KMS-11 (cell line): ENCODE data around the gene CCT8.
"Not testable (repeated sequence)": the region's sequence is repeated elsewhere in the genome, so short reads cannot be mapped to it uniquely, and the experiment has no call there.

Source experiments
- H2AFZ ChIP-seq: fragments of 200-600 bp; sonication (generic); 2 replicates; pipeline ENCODE4 v1.6.1; 2016; ENCODE audit warnings: antibody characterized with exemption, mixed run types, low read depth
- H3K27ac ChIP-seq: fragments of 200-600 bp; sonication (generic); 2 replicates; pipeline ENCODE4 v1.6.1; 2016; ENCODE audit warnings: mild to moderate bottlenecking, mixed run types
- H3K27me3 ChIP-seq: fragments of 200-600 bp; sonication (generic); 2 replicates; pipeline ENCODE4 v1.6.1; 2017; ENCODE audit warnings: mild to moderate bottlenecking, low read depth, mixed run types, moderate library complexity; ENCODE audit not compliant: insufficient read depth
- H3K36me3 ChIP-seq: fragments of 200-600 bp; sonication (generic); 2 replicates; pipeline ENCODE4 v1.6.1; 2017; ENCODE audit warnings: mild to moderate bottlenecking, mixed run types; ENCODE audit not compliant: insufficient read depth
- H3K4me1 ChIP-seq: fragments of 200-600 bp; sonication (generic); 2 replicates; pipeline ENCODE4 v1.6.1; 2016; ENCODE audit warnings: mild to moderate bottlenecking, low read depth, mixed run types; ENCODE audit not compliant: poor library complexity, severe bottlenecking
- H3K4me2 ChIP-seq: fragments of 200-600 bp; sonication (generic); 2 replicates; pipeline ENCODE4 v1.7.0; 2016; ENCODE audit warnings: mild to moderate bottlenecking, mixed run types
- H3K4me3 ChIP-seq: fragments of 200-600 bp; sonication (generic); IDR thresholded peaks from 2 replicates; pipeline ENCODE4 v1.6.1; 2017; ENCODE audit warnings: low read depth, low read length, mixed read lengths; ENCODE audit not compliant: insufficient read depth
- H3K79me2 ChIP-seq: fragments of 200-600 bp; sonication (generic); 2 replicates; pipeline ENCODE4 v1.6.1; 2016; ENCODE audit warnings: low read depth, mixed run types; ENCODE audit not compliant: insufficient read depth
- H3K9ac ChIP-seq: fragments of 200-600 bp; sonication (generic); 2 replicates; pipeline ENCODE4 v1.6.1; 2016; ENCODE audit warnings: mild to moderate bottlenecking, mixed run types
- H4K20me1 ChIP-seq: fragments of 200-600 bp; sonication (generic); 2 replicates; pipeline ENCODE4 v1.6.1; 2016; ENCODE audit warnings: mild to moderate bottlenecking, mixed run types; ENCODE audit not compliant: insufficient read depth
- TF ChIP-seq, protein P1 (sequence below): fragments of 200-600 bp; sonication (generic); conservative IDR thresholded peaks from 2 replicates; pipeline ENCODE4 v1.6.1; 2017; ENCODE audit warnings: low read depth, mild to moderate bottlenecking, antibody characterized with exemption, low read length, moderate library complexity, mixed read lengths

CCT8 gene

GRCh38 chr21:29017639-29018237 is 55.7 kb downstream of the CCT8 start:
- Histone ChIP-seq H4K20me1 (no peaks in the 10 kb centered on the region), H3K36me3 (no peaks in the 10 kb centered on the region), H3K27ac (no peak overlapping the region), H3K4me1 (peaks cover 14% of the 10 kb centered on the region), H3K9ac (no peak overlapping the region; the same call in 1 of the 2 replicates), H3K4me2 (peak overlapping the region; percentile 97), H3K79me2 (peaks cover 17% of the 10 kb centered on the region), H3K4me3 (no peak overlapping the region), H2AFZ (no peak overlapping the region), H3K27me3 (no peaks in the 10 kb centered on the region)
- TF ChIP-seq, protein P1, sequence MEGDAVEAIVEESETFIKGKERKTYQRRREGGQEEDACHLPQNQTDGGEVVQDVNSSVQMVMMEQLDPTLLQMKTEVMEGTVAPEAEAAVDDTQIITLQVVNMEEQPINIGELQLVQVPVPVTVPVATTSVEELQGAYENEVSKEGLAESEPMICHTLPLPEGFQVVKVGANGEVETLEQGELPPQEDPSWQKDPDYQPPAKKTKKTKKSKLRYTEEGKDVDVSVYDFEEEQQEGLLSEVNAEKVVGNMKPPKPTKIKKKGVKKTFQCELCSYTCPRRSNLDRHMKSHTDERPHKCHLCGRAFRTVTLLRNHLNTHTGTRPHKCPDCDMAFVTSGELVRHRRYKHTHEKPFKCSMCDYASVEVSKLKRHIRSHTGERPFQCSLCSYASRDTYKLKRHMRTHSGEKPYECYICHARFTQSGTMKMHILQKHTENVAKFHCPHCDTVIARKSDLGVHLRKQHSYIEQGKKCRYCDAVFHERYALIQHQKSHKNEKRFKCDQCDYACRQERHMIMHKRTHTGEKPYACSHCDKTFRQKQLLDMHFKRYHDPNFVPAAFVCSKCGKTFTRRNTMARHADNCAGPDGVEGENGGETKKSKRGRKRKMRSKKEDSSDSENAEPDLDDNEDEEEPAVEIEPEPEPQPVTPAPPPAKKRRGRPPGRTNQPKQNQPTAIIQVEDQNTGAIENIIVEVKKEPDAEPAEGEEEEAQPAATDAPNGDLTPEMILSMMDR: no peak

DNA sequence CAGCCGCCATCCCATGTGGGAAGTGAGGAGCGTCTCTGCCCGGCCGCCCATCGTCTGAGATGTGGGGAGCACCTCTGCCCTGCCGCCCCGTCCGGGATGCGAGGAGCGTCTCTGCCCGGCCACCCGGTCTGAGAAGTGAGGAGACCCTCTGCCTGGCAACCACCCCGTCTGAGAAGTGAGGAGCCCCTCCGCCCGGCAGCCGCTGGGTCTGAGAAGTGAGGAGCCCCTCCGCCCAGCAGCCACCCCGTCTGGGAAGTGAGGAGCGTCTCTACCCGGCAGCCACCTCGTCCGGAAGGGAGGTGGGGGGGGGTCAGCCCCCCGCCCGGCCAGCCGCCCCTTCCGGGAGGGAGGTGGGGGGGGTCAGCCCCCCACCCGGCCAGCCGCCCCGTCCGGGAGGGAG is 62.2 kb downstream of the CCT8 start:
- not testable (repeated sequence) for H2AFZ ChIP-seq, H3K4me3 ChIP-seq, H3K4me2 ChIP-seq, H3K27ac ChIP-seq, H3K36me3 ChIP-seq, H3K27me3 ChIP-seq, H3K79me2 ChIP-seq, H4K20me1 ChIP-seq, H3K4me1 ChIP-seq, H3K9ac ChIP-seq

DNA sequence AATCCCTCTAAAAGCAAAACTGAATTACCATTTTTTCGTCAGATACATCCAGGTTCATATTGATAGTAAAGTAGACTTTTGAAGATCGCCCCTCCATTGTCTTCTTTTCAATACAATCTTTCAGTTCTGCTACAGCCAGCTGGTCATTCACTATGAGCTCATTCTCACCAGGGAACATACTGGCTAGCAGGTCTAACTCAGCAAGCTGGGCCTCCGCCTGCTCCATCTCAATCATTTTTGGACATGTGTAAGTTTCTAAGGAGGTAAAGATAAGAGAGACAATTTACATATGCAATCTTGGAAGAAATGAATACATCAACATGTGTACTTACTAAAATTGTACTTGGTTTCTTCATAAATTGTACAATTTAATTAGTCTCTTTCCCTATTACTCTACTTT is 65.1 kb downstream of the CCT8 start:
- Histone ChIP-seq H3K4me2 (no peak overlapping the region), H3K4me1 (no peaks in the 10 kb centered on the region), H3K27ac (no peak overlapping the region), H4K20me1 (no peaks in the 10 kb centered on the region), H2AFZ (no peak overlapping the region), H3K27me3 (no peaks in the 10 kb centered on the region), H3K9ac (no peak overlapping the region), H3K36me3 (no peaks in the 10 kb centered on the region), H3K4me3 (no peak overlapping the region), H3K79me2 (no peaks in the 10 kb centered on the region)
- TF ChIP-seq, protein P1: no peak

DNA sequence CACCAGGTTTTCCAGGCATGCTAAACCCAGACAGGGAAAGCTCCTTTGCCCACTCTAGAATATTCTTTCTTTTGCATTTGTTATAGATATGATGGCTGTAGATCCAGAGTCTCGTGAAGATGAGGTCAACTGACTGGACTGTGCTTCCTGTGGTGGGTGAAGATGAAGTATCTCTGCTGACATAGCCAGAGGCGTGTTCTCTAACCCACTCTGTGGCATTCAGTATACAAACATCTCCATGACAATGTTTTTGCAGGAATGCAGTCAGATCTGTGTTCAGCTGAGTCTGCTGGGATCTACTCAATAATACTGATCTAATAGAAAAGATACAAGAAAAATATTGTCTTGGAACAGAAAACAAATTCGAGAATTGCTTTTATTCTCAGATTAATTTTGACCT is 65.6 kb downstream of the CCT8 start:
- no peak overlapping the region for H3K9ac ChIP-seq
- no peak overlapping the region for H3K4me2 ChIP-seq
- no peaks in the 10 kb centered on the region for H3K27me3 ChIP-seq
- H2AFZ ChIP-seq: no peak overlapping the region
- TF ChIP-seq, protein P1: no peak
- no peak overlapping the region for H3K27ac ChIP-seq
- H3K4me3 ChIP-seq: no peak overlapping the region
- H3K36me3 ChIP-seq: no peaks in the 10 kb centered on the region
- no peaks in the 10 kb centered on the region for H3K4me1 ChIP-seq
- H3K79me2 ChIP-seq: no peaks in the 10 kb centered on the region
- H4K20me1 ChIP-seq: no peaks in the 10 kb centered on the region

DNA sequence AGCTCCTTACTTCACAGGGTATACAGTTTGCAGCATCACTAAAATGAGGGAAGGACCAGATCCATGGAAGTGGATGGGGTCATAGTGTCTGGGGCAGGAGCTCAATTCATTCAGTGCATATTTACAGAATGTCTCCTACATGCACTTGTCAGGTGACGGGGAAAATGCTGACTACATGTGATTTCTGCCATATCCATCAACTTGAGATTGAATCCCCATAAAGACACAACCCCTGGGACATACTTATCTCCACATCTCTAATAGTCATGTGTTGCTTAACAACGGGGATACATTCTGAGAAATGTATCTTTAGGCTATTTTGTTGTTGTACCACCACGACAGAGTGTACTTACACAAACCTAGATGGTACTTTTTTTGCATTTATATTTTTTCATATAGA is 66.3 kb downstream of the CCT8 start:
- H4K20me1 ChIP-seq: no peaks in the 10 kb centered on the region
- no peaks in the 10 kb centered on the region for H3K36me3 ChIP-seq
- no peaks in the 10 kb centered on the region for H3K79me2 ChIP-seq
- H3K4me2 ChIP-seq: no peak overlapping the region
- H3K4me1 ChIP-seq: no peaks in the 10 kb centered on the region
- no peak overlapping the region for H3K4me3 ChIP-seq
- no peak overlapping the region for H3K9ac ChIP-seq
- H2AFZ ChIP-seq: no peak overlapping the region
- no peak overlapping the region for H3K27ac ChIP-seq
- TF ChIP-seq, protein P1: no peak
- no peaks in the 10 kb centered on the region for H3K27me3 ChIP-seq
